GM19238 (cell line): ENCODE data around the gene SCN1B.
"Not testable (repeated sequence)": the region's sequence is repeated elsewhere in the genome, so short reads cannot be mapped to it uniquely, and the experiment has no call there.

Experiments
- DNase-seq: peaks from one replicate; pipeline ENCODE4 v3.0.0; 2011; ENCODE audit warnings: low spot score; ENCODE audit not compliant: insufficient read length

The SCN1B gene

DNA sequence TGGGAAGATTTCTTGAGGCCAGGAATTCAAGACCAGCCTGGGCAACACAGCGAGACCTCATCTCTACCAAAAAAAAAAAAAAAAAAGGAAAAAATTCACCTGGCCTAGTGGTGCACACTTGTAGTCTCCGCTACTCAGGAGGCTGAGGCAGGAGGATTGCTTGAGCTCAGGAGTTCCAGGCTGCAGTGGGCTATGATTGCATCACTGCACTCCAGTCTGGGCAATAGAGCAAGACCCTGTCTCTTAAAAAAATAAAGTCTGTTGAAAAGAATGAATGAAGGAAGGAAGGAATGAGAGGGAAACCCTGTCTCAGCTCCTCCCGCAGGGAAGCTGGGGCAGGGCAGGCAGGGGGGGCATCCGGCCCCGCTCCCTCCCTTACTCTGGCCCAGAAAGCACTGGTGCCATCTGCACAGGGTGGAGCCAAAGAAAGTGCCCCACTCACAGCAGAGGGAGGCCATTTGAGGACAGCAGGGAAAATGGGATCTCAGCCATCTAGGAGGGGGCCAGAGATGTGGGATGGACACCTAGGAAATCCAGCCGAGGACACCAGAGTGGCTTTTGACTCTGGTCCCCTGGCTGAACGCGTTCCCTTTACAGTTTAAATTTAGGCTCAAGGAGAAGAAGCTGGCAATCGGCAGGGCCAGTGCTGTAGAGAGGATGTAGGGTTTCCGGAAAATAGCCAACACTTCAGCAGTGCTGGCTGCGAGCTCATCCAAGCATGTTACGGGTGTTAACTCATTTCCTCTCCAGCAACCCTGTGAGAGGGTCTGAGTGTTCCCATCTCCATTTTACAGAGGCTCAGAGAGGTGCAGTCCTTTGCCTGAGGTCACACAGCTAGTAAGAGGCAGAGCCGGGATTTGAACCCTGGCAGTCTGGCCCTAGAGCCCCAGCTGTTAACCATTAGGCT, 7.7 kb downstream of the SCN1B start:
- peak; percentile 64 for DNase-seq

DNA sequence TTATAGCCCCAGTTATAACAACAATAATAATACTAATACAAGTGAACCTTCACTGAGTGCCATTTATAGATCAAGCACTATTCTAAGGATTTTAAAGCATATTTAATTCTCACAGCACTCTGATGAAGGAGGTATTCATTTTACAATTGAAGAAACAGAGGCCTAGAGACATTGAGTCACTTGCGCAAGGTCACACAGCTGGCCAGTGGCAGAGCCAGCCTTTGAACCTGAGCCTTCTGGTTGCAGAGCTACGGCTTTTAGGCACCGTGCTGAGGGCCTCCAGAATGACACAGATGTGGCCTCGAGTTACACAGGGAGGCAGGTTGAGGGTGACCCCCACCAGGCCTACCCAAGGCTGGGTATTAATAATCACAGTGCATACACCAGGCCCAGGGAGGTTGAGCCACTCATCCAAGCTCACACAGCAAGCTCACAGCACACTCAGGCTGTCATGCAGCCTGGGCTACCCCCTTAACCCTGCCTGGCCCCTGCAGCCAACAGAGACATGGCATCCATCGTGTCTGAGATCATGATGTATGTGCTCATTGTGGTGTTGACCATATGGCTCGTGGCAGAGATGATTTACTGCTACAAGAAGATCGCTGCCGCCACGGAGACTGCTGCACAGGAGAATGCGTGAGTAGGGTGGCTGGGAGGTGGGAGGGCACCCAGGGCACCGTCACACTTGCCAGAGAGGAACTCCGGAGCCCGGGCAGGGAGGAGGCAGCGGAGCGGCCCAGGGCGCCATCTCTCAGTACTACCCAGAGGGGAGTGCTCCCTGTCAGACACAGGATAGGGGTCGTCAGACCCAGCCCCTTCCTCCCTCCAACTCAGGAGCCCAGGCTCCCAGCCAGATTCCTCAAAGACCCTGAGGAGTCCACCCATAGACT, 8.6 kb downstream of the SCN1B start:
- no peak for DNase-seq

GRCh38 chr19:35039881-35040825, 9.9 kb downstream of the SCN1B start:
- DNase-seq = no peak

GRCh38 chr19:35040826-35041547, 10.7 kb downstream of the SCN1B start:
- DNase-seq = no peak

- DNase-seq = no peak
Measured at GRCh38 chr19:35041548-35042055, 11.3 kb downstream of the SCN1B start, which contains the start of gene HPN. TSS of gene HPN (plus strand) at chr19:35041721. CDS start at chr19:35042507, 786 bp downstream.

DNA sequence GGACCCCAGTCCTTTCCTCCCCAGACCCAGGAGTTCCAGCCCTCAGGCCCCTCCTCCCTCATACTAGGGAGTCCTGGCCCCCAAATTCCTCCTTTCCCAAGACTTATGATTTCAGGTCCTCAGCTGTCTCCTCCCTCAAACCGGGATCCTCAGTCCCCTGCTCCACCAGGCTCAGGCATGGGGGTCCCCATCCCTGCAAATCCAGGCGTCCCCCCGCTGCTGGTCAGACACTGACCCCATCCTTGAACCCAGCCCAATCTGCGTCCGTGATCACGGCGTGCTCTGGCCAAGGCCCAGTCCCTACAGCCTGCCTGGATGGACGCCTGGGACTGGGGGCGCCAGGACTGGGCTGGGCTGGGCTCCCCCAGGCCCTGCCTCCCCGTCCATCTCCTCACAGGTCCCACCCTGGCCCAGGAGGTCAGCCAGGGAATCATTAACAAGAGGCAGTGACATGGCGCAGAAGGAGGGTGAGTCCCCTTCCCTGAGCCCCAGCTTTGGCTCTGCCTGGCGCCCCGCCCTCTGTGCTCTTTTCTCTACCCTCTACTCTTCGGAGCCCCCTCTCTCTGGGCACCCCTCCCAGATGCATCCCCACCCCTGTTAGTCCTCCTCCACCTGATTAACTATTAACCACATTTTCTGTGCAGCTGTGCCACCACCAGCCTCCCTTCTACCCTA, 11.9 kb downstream of the SCN1B start:
- DNase-seq = no peak

DNA sequence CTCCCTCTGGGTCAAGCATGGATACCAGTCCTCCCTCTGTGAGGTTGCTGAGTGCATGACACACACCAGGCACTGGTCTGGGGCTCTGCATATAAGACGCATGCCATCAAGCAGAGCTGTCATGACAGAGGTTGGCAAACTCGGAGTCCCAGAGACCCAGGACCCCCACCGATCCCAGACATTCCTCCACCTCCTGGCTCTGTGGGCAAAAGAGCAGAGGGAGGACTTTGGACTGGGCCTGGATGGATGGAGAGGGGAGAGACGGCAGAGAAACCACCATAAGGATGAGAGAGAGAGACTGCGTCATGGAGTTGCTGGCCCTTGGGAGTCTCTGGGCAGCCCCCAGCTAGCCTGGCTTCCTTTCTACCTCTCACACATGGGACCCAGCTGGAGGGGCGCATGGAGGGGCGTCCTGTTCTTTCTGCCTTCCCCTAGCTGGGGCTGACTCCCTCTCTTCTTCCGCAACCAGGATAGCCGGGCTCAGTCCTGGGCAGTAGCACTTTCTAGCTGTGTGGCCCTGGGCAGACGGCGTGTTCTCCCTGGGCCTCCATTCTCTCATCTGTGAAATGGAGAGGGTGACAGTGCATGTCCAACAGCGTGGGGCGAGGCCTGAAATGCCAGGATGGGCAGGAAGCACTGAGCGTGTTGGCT, 12.8 kb downstream of the SCN1B start:
- DNase-seq = no peak

- no peak for DNase-seq
Measured at GRCh38 chr19:35043906-35044305, 13.6 kb downstream of the SCN1B start.

GRCh38 chr19:35044317-35045117, 14.2 kb downstream of the SCN1B start:
- DNase-seq = peak; percentile 54

GRCh38 chr19:35045667-35046300, 15.5 kb downstream of the SCN1B start:
- DNase-seq = peak; percentile 75

DNA sequence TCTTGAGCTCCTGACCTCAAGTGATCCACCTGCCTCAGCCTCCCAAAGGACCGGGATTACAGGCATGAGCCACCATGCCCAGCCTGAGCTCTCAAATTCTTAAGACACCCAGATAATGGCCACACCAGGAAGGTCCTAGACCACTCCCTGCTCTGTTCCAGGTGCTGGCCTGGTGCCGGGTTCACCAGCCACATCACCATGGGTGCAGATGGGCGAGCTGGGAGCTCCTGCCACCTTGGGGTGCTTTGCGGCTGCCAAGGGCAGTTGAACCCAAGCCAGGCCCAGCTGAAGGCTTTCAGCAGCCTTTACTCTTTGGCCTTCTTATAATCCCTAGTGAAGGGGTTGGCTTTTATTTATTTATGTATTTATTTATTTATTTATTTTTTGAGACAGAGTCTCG, 16.2 kb downstream of the SCN1B start:
- no peak for DNase-seq

DNA sequence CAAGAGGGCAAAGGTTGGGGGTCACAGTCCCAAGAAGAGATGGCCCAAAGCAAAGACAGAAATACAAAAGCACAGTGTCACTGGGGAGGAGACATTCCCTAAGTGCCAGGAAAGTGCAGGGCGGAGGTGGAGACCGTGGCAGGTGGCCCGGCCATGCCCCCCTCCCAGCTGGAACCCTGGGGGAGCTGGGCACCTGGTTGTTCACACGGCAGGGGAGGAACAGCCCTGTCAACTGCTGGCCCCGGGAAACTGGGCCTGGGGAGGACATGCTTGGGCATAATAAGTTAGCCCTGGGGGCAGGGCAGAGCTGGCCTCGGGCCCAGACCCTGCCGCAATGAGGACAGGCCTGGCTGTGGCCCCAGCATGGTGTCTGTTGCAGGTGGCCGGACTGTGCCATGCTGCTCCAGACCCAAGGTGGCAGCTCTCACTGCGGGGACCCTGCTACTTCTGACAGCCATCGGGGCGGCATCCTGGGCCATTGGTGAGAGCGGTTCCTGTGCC, 18.7 kb downstream of the SCN1B start:
- DNase-seq = no peak

- no peak for DNase-seq
Measured at GRCh38 chr19:35049456-35049855, 19.2 kb downstream of the SCN1B start.

GRCh38 chr19:35050662-35051061, 20.4 kb downstream of the SCN1B start:
- DNase-seq = not testable (repeated sequence)

DNA sequence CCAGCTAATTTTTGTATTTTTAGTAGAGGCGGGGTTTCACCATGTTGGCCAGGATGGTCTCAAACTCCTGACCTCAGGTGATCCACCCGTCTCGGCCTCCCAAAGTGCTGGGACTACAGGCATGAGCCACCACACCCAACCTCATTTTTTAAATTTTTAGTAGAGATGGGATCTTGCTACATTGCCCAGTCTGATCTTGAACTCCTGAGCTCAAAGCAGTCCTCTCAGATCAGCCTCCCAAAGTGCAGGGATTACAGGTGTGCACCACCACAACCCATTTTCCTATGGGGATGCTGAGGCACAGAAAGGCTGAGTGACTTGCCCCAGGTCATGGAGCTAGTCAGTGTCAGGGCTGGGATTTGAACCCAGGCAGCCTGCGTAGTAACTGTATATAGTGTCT, 21.0 kb downstream of the SCN1B start:
- DNase-seq = not testable (repeated sequence)

DNA sequence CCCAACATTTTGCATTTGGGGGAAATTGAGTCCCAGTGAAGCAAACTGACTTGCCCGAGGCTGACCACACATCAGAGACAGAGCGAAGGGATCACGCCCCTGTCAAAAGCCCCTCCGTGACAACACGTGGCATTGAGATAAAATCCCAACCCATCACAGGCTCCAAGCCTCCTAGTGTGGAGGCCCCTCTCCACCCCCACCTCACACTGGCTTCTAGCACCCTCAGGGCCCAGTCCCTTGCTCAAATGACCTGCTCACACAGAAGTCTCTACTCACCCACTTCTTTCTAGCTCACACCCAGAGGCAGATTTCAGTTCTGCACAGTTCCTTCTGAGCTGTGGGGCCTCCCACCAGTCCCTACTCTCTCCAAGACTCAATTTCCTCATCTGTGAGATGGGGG, 21.5 kb downstream of the SCN1B start:
- DNase-seq = no peak

GRCh38 chr19:35052599-35053190, 22.4 kb downstream of the SCN1B start:
- no peak for DNase-seq
